HCT116 (cell line): Measurements from ENCODE around the gene ANXA3.

Experiments
- CTCF ChIP-seq, 3 experiments: fragments of 200-600 bp in 1 of 3; sonication (generic) in 1 of 3; IDR thresholded peaks in 2 of 3; conservative IDR thresholded peaks in 1 of 3; 2 replicates each; pipeline ENCODE4 v1.5.1; 2012 to 2017; ENCODE audit warnings: low read depth in 2 of 3, low read length in 2 of 3, antibody characterized with exemption in 1 of 3, borderline replicate concordance in 1 of 3, control low read depth in 1 of 3, mild to moderate bottlenecking in 1 of 3, mixed read lengths in 1 of 3, mixed run types in 1 of 3, moderate library complexity in 1 of 3; ENCODE audit not compliant: insufficient read depth in 1 of 3
- EZH2phosphoT487 ChIP-seq: fragments of 200-600 bp; IDR thresholded peaks from 2 replicates; pipeline ENCODE4 v1.6.1; 2018; ENCODE audit warnings: antibody characterized with exemption, borderline replicate concordance

DNA sequence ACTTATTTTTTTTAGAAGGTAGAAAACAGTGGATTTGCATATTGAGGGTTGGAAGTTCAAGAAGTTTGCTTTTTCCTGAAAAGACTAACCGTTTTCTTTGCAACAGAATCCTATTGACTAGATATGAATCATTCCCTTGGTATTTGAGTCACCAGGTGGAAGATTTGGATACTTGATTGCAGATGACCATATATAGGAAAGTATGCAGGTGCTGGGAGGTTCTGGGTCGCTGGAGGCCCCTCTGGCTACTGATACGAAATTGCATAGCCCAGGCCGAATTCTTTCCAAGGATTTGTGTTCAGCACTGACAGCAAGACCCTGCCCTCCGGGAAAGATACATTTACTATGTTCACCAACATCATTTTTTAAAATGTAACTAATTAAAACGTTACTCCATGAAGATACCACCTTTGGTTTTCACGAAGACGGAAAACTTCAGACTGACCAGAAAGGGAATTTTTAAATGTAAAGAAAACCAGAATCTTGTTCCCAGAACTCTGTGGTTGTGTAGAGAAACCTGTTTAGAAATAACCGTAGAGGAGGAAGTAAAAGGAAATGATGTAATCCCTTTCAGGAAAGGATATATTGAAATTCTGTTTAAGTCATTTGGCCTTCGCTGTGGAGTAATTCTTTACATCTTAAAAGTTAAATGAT is 946 bp downstream of the ANXA3 start:
- TF ChIP-seq EZH2phosphoT487 (no peak), CTCF (IDR thresholded peaks at IDR 0.05 in 2 of 3, conservative IDR thresholded peaks at IDR 0.05 in 1 of 3; ENCODE audit: borderline replicate concordance in 1 of 3, insufficient read depth in 1 of 3, low read depth in 2 of 3, low read length in 2 of 3) (no peak)
